ENCODE data around the gene SLC25A51. TPM values are rescaled to one million over a fixed set of nuclear protein-coding genes. Genes with fewer than 3 reads are reported as not detected.

SLC25A51 gene
- polyA plus RNA-seq, 2 of the 4 experiments (the other 2 are of a cell fraction) = 17.2 to 24.3 TPM

- FAIRE-seq (no peak), DNase-seq (ENCODE audit: low read depth in 1 of 2, low spot score in 1 of 2) (no peak), ATAC-seq (no peak)
- Histone ChIP-seq H3K4me3 (no peak overlapping the region), H3K4me2 (no peak overlapping the region), H3K27ac (no peak overlapping the region), H3K9me3 (peaks cover 12% of the 10 kb centered on the region; the same call in 2 of the 3 replicates), H3K4me1 (no peaks in the 10 kb centered on the region)
- CTCF ChIA-PET = no interaction called here
- POLR2A ChIA-PET = no interaction called here
- TF ChIP-seq FOSB (CRISPR knock-in tag; IDR thresholded peaks at IDR 0.05) = no peak
- TF ChIP-seq SMC3 (IDR thresholded peaks at IDR 0.05) = no peak
- no peak for TF ChIP-seq RAD21 (conservative IDR thresholded peaks at IDR 0.05 in 1 of 2, IDR thresholded peaks at IDR 0.05 in 1 of 2)
- TF ChIP-seq RCOR1 (IDR thresholded peaks at IDR 0.05; ENCODE audit: low read depth, low read length) = no peak
- no peak for TF ChIP-seq JUNB (IDR thresholded peaks at IDR 0.05)
- no peak for TF ChIP-seq HOXA7 (CRISPR knock-in tag; IDR thresholded peaks at IDR 0.05)
- no peak for TF ChIP-seq EHMT2 (IDR thresholded peaks at IDR 0.05; ENCODE audit: low read depth)
- TF ChIP-seq, protein P1, sequence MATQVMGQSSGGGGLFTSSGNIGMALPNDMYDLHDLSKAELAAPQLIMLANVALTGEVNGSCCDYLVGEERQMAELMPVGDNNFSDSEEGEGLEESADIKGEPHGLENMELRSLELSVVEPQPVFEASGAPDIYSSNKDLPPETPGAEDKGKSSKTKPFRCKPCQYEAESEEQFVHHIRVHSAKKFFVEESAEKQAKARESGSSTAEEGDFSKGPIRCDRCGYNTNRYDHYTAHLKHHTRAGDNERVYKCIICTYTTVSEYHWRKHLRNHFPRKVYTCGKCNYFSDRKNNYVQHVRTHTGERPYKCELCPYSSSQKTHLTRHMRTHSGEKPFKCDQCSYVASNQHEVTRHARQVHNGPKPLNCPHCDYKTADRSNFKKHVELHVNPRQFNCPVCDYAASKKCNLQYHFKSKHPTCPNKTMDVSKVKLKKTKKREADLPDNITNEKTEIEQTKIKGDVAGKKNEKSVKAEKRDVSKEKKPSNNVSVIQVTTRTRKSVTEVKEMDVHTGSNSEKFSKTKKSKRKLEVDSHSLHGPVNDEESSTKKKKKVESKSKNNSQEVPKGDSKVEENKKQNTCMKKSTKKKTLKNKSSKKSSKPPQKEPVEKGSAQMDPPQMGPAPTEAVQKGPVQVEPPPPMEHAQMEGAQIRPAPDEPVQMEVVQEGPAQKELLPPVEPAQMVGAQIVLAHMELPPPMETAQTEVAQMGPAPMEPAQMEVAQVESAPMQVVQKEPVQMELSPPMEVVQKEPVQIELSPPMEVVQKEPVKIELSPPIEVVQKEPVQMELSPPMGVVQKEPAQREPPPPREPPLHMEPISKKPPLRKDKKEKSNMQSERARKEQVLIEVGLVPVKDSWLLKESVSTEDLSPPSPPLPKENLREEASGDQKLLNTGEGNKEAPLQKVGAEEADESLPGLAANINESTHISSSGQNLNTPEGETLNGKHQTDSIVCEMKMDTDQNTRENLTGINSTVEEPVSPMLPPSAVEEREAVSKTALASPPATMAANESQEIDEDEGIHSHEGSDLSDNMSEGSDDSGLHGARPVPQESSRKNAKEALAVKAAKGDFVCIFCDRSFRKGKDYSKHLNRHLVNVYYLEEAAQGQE (IDR thresholded peaks at IDR 0.05) = no peak
- TF ChIP-seq BCL3 (IDR thresholded peaks at IDR 0.05) = no peak
- TF ChIP-seq MAX (IDR thresholded peaks at IDR 0.05) = no peak
- TF ChIP-seq, protein P2, sequence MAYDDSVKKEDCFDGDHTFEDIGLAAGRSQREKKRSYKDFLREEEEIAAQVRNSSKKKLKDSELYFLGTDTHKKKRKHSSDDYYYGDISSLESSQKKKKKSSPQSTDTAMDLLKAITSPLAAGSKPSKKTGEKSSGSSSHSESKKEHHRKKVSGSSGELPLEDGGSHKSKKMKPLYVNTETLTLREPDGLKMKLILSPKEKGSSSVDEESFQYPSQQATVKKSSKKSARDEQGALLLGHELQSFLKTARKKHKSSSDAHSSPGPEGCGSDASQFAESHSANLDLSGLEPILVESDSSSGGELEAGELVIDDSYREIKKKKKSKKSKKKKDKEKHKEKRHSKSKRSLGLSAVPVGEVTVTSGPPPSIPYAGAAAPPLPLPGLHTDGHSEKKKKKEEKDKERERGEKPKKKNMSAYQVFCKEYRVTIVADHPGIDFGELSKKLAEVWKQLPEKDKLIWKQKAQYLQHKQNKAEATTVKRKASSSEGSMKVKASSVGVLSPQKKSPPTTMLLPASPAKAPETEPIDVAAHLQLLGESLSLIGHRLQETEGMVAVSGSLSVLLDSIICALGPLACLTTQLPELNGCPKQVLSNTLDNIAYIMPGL (CRISPR knock-in tag; IDR thresholded peaks at IDR 0.05; ENCODE audit: borderline replicate concordance) = no peak
- no peak for TF ChIP-seq RFX5 (IDR thresholded peaks at IDR 0.05)
- no peak for TF ChIP-seq POLR2A (IDR thresholded peaks at IDR 0.05; ENCODE audit: low read length)
- 100% methylated on average over 2 of the region's 2 CpGs for WGBS (ENCODE audit: missing lambda C conversion rate)
These were observed 30.0 kb downstream of the SLC25A51 start for GRCh38 chr9:37873955-37874354.

GRCh38 chr9:37870799-37871176 is 33.1 kb downstream of the SLC25A51 start:
- ATAC-seq = no peak
- no peak for FAIRE-seq
- DNase-seq (ENCODE audit: low read depth in 1 of 2, low spot score in 1 of 2) = no peak

More at GRCh38 chr9:37870799-37871176, 33.1 kb downstream of the SLC25A51 start:
- no peak for TF ChIP-seq CBX2 (IDR thresholded peaks at IDR 0.05; ENCODE audit: borderline replicate concordance, low read depth)
- TF ChIP-seq SMC3 (IDR thresholded peaks at IDR 0.05) = no peak
- no peak for TF ChIP-seq MAZ (IDR thresholded peaks at IDR 0.05; ENCODE audit: borderline replicate concordance, low read depth, low read length)
- no peak for TF ChIP-seq KDM1A (IDR thresholded peaks at IDR 0.05; ENCODE audit: low read depth)
- no peak for TF ChIP-seq HOXA7 (CRISPR knock-in tag; IDR thresholded peaks at IDR 0.05)
- no peak for TF ChIP-seq CHD4 (IDR thresholded peaks at IDR 0.05; ENCODE audit: borderline replicate concordance)
- TF ChIP-seq PBX3 (IDR thresholded peaks at IDR 0.05) = no peak
- TF ChIP-seq NR3C1 (IDR thresholded peaks at IDR 0.05) = no peak
- no peak for TF ChIP-seq CHD2 (IDR thresholded peaks at IDR 0.05; ENCODE audit: low read length, partially characterized antibody)
- TF ChIP-seq POLR2A (IDR thresholded peaks at IDR 0.05; ENCODE audit: low read length) = no peak
- TF ChIP-seq BHLHE40 (IDR thresholded peaks at IDR 0.05; ENCODE audit: low read depth, low read length) = no peak
- no peak for TF ChIP-seq BCL3 (IDR thresholded peaks at IDR 0.05)
- H3K27ac ChIP-seq = no peak overlapping the region
- no peaks in the 10 kb centered on the region for H3K9me3 ChIP-seq
- H3K4me2 ChIP-seq = no peak overlapping the region
- ChIA-PET CTCF (interaction anchor here (0.7 to 1.3 kb wide), 2 partner anchors 11 kb away, joined by 3 read pairs; no protein-coding TSS in a partner anchor), POLR2A (no interaction called here)
- WGBS (ENCODE audit: missing lambda C conversion rate) = 74% methylated on average over 4 of the region's 5 CpGs
- no peak overlapping the region for H3K4me3 ChIP-seq
- H3K4me1 ChIP-seq = no peaks in the 10 kb centered on the region

Measured in A549 (cell line).